Endothelial cell of umbilical vein (primary cell): ENCODE results near the gene TMEM131.

Source experiments
- CTCF ChIP-seq, 2 donors: IDR thresholded peaks; 1 replicate in 1 of 2; 2 replicates in 1 of 2; pipeline ENCODE4 v1.5.1; 2011; ENCODE audit warnings: low read length in 2 of 2, mild to moderate bottlenecking in 2 of 2, moderate library complexity in 2 of 2, control low read depth in 1 of 2, inconsistent platforms in 1 of 2, low read depth in 1 of 2; ENCODE audit not compliant: insufficient read depth in 1 of 2; ENCODE audit errors: extremely low read depth in 1 of 2
- EZH2 ChIP-seq: IDR thresholded peaks from 2 replicates; pipeline ENCODE4 v1.6.1; 2012; ENCODE audit warnings: borderline replicate concordance, low read depth, mild to moderate bottlenecking, moderate library complexity, low read length, inconsistent platforms; ENCODE audit not compliant: severe bottlenecking
- FOS ChIP-seq: IDR thresholded peaks from 2 replicates; pipeline ENCODE4 v1.6.1; 2011; ENCODE audit warnings: mild to moderate bottlenecking, low read length, moderate library complexity, borderline replicate concordance; ENCODE audit not compliant: insufficient read depth
- JUN ChIP-seq: IDR thresholded peaks from 2 replicates; pipeline ENCODE4 v1.6.1; 2011; ENCODE audit warnings: borderline replicate concordance, low read depth; ENCODE audit not compliant: insufficient read length, insufficient read depth
- MAX ChIP-seq: IDR thresholded peaks from 2 replicates; pipeline ENCODE4 v1.6.1; 2011; ENCODE audit not compliant: insufficient read depth, insufficient read length
- MYC ChIP-seq: IDR thresholded peaks from one replicate; pipeline ENCODE4 v1.6.1; 2011; ENCODE audit warnings: mild to moderate bottlenecking, low read depth, low read length
- POLR2A ChIP-seq: IDR thresholded peaks from 2 replicates; pipeline ENCODE4 v1.6.1; 2012; ENCODE audit warnings: low read depth, mild to moderate bottlenecking, control low read depth, low read length

GRCh38 chr2:97998431-97999005 lies 2.8 kb upstream of the TMEM131 start:
- TF ChIP-seq CTCF (IDR thresholded peaks at IDR 0.05; ENCODE audit: extremely low read depth in 1 of 2, insufficient read depth in 1 of 2, low read depth in 1 of 2, low read length in 2 of 2) (no peak), POLR2A (no peak), FOS (no peak), EZH2 (no peak), MYC (no peak), JUN (no peak), MAX (no peak)
